GM19467 (cell line): ENCODE measurements around the gene DNMT3B.

Source experiments
- ATAC-seq: cut with Tn5 transposase; IDR thresholded peaks from one replicate; pipeline ENCODE4 v1.9.1; 2021; ENCODE audit warnings: mild to moderate bottlenecking, moderate library complexity; ENCODE audit not compliant: unreplicated experiment

The DNMT3B gene

GRCh38 chr20:32820698-32821377, 58.7 kb downstream of the DNMT3B start:
- no peak for ATAC-seq

DNA sequence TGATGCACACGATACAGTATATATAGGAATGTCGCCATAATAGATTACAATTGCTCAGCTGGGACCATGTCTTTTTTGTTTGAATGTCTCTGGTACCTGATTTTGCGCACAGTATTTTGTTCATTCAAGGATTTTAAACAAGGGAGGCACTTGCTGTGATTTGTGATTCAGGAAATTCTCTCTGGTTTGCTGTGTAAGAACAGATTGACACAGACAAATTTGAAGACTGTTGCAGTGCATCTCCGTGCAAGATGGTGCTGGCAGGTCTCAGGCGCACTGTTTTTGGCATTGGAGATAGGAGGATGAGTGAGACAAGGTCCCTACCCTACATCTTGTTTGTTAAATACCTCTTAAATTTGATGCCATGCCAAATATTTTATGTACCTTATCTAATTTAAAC, 60.0 kb downstream of the DNMT3B start:
- no peak for ATAC-seq

GRCh38 chr20:32823078-32823477, 60.9 kb downstream of the DNMT3B start:
- ATAC-seq, result no peak

- no peak for ATAC-seq
Observed at GRCh38 chr20:32823737-32824588, 61.8 kb downstream of the DNMT3B start.

- ATAC-seq, result no peak
Observed at GRCh38 chr20:32828029-32828680, 66.0 kb downstream of the DNMT3B start.

DNA sequence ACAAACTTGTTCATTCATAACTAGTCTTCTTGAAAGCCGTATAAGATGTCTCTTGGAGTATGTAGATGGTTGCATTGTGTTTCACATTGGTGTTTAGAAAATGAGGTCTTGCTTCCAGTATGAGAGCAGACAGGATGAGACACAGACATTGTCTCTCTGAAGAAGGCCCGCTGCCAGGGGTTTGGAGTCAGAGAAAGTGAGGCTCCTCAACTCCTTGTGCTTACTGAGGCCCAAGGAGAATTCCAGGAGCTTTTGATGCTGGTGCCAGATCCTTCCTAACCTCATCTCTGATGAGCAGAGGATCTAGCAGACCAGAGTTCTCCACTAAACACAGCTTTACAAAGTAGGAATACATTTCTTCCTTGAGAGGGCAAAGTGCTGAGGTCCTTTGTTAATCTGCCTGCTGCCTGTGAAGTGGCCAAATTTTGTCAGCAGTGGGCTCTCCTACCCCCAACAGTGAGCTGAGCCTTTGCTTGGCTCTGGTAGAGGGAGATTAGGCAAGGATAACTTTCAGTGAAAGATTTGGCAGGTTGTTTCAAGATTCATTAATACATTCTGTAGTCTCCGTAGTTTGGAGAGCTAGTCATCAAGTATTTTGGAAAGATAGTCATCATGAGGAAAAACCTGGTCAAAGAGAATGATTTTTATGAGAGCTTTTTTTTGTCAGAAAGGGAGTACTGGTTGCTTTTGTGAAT, 67.3 kb downstream of the DNMT3B start:
- no peak for ATAC-seq

DNA sequence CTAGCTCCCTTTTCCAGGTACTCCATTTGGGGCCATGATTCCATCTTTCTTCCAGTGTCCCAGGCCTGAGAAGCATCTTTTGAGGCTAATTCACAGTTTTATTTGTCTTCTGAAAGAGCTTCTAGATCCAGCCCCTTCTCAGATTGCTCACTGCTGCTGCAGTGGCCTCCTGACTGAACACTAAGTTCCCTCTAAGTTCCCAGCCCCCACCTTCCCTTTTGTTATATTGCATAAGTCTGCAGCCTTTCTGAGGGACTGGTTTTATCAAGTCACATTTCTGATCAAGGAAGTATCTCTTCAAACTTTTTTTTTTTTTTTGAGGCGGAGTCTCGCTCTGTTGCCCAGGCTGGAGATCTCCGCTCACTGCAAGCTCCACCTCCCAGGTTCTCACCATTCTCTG, 68.3 kb downstream of the DNMT3B start:
- ATAC-seq, result no peak

DNA sequence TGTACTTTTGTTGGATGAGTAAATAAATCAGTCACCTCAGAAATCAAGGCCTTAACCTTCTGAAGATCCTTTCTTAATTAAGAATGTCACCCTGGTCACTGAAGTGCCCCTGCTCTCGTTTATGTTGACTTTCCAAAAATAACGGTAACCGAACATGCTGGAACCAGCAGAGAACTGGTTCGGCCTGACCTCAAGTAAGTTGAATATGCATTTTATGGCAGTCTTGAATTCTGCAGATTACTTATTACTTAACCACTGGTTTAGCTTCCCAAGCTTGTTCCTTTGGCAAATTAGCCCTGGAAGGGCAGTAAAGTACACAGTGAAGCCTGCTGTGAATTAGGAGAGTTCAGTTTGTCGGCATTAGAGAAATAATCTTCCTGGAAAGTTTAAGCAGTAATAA, 69.8 kb downstream of the DNMT3B start:
- ATAC-seq, result no peak

GRCh38 chr20:32832664-32833063, 70.5 kb downstream of the DNMT3B start:
- ATAC-seq, result no peak

- ATAC-seq, result no peak
Observed at GRCh38 chr20:32834972-32835371, 72.8 kb downstream of the DNMT3B start.

GRCh38 chr20:32837157-32837556, 75.0 kb downstream of the DNMT3B start:
- no peak for ATAC-seq

DNA sequence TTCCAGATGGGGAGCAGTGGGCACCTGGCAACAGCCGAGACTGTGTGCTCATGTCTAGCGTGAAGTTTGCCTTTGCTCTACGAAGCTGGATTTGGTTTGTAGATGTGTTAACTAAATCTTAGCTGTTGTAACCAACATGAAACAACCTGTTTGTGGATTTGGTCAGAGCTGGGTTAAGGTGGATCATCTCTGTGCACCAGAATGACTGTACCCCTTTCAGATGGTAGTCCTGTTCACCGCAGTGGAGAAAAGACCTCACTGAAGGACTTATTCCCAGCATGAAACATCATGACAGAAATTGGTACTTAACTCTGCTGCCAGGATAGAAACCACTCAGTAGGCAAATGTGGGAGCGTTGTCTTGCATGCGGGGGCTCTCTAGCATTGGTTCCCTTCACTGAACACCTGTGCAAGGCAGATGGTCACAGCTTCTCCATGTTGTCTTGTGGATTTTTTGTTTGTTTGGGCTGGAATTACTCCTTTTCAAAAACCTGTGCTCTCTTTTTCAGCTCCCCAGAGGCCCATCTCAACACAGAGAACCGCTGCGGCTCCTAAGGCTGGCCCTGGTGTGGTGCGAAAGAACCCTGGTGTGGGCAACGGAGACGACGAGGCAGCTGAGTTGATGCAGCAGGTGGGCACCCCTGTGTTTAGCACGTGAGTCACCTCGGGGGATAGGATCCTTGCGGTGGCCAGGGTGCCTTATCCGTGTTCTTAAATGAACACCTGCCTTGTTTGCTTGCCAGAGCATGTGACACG, 77.2 kb downstream of the DNMT3B start:
- ATAC-seq, result no peak

DNA sequence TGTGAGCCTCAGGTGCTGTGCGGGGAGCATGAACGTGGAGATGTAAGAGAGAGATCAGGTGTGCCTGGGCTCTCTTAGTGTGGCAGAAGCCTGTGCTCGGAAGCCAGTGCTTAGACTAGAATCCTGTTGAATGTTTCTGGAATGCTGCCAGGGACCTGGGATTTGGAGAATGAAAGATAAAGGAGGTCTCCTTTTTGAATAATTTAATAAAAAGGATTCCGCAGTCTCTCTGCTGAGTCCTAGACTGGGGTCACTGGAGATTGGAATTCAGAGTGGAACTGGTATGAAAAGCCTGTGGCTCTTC, 77.7 kb downstream of the DNMT3B start:
- ATAC-seq, result no peak

GRCh38 chr20:32841174-32841573, 79.0 kb downstream of the DNMT3B start:
- ATAC-seq, result no peak

DNA sequence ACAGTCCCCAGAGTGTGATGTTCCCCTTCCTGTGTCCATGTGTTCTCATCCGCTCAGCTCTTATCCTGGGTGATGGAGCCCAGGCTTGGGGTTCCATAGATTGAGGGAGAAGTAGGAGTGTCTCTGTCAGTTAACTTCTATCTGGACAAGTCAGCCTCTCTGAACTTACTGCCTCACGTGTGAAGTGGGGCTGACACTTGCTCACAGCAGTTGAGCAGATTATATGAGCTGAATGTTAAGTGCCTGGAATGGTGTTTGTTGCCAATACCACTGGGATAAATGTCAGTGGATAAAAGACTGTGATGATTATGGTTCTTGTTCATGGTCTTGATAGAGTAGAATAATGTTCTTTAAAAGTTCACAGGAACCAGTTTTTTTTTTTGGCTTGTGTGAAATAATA, 79.4 kb downstream of the DNMT3B start:
- ATAC-seq, result no peak

DNA sequence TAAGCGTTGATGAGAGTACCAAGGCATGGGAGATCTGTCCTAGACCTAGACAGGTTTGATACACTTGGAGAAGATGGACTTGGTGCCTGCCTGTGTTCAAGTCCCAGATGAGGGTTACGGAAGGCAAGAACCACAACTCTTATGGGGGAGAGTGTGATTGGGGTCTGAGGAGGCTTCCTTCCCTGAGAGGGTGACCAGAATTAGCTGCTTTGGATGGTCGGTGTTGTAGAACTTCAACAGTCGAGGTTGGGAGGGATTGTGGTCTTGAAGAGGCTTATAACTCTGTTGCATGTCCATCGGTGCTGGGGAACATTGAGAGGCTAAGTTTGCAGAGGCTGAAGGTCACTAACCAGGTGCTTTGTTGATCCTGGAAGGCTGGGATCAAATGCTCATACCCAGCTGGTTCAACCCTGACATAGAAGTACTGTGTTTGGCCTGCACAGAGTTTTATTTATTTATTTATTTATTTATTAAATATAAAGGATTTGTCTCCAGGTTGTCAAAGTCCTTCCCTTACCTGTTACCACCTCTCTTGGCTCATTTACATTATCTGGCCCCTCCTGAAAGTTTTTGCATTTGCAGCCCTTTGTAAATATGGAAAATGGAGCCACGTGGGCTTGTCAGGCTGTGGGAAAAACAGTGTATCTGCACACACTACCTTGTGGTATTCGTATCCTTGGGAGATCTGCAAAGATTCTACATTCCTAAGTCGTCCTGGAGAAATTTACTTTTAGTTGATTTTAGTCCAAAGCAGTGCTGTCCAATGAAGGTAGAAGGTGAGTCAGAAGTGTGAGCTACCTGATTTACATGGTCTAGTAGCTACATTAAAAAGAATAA, 80.7 kb downstream of the DNMT3B start:
- ATAC-seq, result no peak

DNA sequence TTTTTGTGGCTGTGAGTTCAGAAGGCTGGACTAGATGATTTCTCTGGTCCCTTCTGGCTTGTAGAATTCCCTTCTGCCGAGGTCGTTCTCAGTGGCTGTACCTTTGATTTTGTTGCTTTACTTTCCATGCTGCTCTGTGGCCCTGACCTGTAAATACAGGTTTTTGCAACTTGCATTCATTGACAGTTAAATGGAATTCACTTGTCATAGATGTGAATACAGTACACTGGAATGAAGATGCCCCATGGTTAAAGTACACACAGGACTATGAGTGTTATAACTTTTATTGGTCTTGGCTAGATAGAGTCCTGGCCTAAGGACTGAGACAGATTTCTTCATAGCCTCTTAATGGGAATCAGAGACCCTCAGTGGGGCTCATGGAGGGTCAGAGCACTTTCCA, 83.6 kb downstream of the DNMT3B start:
- ATAC-seq, result no peak

DNA sequence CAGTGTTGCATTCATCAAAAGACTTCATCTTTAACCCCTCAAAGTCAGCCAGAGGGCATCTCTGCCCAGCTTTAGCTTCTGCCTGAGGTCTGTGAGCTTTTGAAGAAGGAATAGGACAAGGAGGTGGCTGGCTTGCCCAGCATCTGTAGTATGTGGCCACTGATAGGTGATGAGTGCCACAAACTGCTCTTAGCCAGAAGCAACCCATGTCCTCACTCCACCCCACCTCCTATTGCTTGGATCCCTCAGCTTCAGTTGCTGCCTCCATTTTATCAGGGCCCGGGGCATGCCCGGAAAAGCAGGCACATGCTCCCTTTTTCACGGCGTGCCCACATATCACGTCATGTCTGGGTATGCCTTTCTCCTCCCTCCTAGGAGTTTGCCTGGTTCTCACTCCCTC, 84.7 kb downstream of the DNMT3B start:
- ATAC-seq, result no peak

DNA sequence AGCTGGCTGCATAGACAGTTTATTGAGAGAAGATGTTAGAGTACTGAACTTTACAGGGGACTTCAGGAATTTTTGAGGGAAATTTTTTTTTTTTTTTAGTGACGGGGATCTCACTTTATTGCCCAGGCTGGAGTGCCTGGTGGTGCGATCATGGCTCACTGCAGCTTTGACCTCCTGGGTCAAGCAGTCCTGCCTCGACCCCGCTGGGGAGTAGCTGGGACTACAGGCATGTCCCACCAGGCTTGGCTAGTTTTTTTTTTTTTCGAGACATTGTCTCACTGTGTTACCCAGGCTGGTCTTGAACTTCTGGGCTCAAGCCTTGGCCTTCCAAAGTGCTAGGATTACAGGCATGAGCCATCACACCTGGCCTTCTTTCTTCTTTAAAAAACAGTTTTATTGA, 85.8 kb downstream of the DNMT3B start:
- no peak for ATAC-seq

- no peak for ATAC-seq
Observed at GRCh38 chr20:32848846-32849245, 86.7 kb downstream of the DNMT3B start.
